Parathyroid adenoma (tissue), 2 donors: Measurements from ENCODE around the gene KRT6B.
"Not testable (repeated sequence)": the region's sequence is repeated elsewhere in the genome, so short reads cannot be mapped to it uniquely, and the experiment has no call there.

ENCODE experiments used
- H2AFZ ChIP-seq: fragments of 300-600 bp; sonication (generic); one replicate; pipeline ENCODE4 v1.7.0; 2017; ENCODE audit warnings: antibody characterized with exemption, mild to moderate bottlenecking
- H3K27ac ChIP-seq: fragments of 300-600 bp; sonication (generic); one replicate; pipeline ENCODE4 v1.7.0; 2017
- H3K27me3 ChIP-seq: fragments of 300-600 bp; sonication (generic); one replicate; pipeline ENCODE4 v1.7.0; 2017; ENCODE audit warnings: low read length; ENCODE audit not compliant: control insufficient read depth, insufficient read depth
- H3K36me3 ChIP-seq: fragments of 300-600 bp; sonication (generic); one replicate; pipeline ENCODE4 v1.7.0; 2017; ENCODE audit warnings: low read length; ENCODE audit not compliant: control insufficient read depth, insufficient read depth
- H3K4me1 ChIP-seq: fragments of 300-600 bp; sonication (generic); one replicate; pipeline ENCODE4 v1.7.0; 2017; ENCODE audit warnings: control low read depth
- H3K4me2 ChIP-seq: fragments of 300-600 bp; sonication (generic); one replicate; pipeline ENCODE4 v1.7.0; 2017; ENCODE audit warnings: low read length
- H3K4me3 ChIP-seq: fragments of 300-600 bp; sonication (generic); one replicate; pipeline ENCODE4 v1.7.0; 2017; ENCODE audit warnings: low read depth, low read length
- H3K79me2 ChIP-seq: fragments of 300-600 bp; sonication (generic); one replicate; pipeline ENCODE4 v1.7.0; 2017; ENCODE audit warnings: control low read depth
- H3K9ac ChIP-seq: fragments of 300-600 bp; sonication (generic); one replicate; pipeline ENCODE4 v1.7.0; 2017; ENCODE audit warnings: mild to moderate bottlenecking
- H3K9me3 ChIP-seq: fragments of 300-600 bp; sonication (generic); one replicate; pipeline ENCODE4 v1.7.0; 2017; ENCODE audit warnings: low read length; ENCODE audit not compliant: control insufficient read depth
- CTCF ChIP-seq: fragments of 300-600 bp; sonication (generic); IDR thresholded peaks from one replicate; pipeline ENCODE4 v1.7.0; 2017; ENCODE audit warnings: antibody characterized with exemption, mild to moderate bottlenecking
- donor health status: primary hyperparathyroidism.

KRT6B gene

GRCh38 chr12:52452101-52452500 lies at the start of gene KRT6B:
TSS of gene KRT6B (minus strand) at chr12:52452146. CDS start at chr12:52452078, 68 bp downstream.
- Histone ChIP-seq H3K4me1 (no peaks in the 10 kb centered on the region), H3K4me2 (no peak within 1 kb of the TSS), H3K36me3 (no peaks in the 10 kb centered on the region), H3K27ac (no peak within 1 kb of the TSS), H3K4me3 (no peak within 1 kb of the TSS), H3K9me3 (no peaks in the 10 kb centered on the region), H3K27me3 (no peaks in the 10 kb centered on the region), H3K79me2 (no peaks in the 10 kb centered on the region), H2AFZ (no peak within 1 kb of the TSS), H3K9ac (no peak within 1 kb of the TSS)
- no peak for TF ChIP-seq CTCF

- Histone ChIP-seq H3K27me3 (no peaks in the 10 kb centered on the region), H3K9me3 (no peaks in the 10 kb centered on the region), H3K79me2 (no peaks in the 10 kb centered on the region), H3K4me1 (no peaks in the 10 kb centered on the region), H3K36me3 (no peaks in the 10 kb centered on the region), H3K4me2 (no peak overlapping the region), H3K4me3 (no peak overlapping the region), H3K27ac (no peak overlapping the region), H2AFZ (no peak overlapping the region), H3K9ac (no peak overlapping the region)
- no peak for TF ChIP-seq CTCF
Observed at GRCh38 chr12:52501490-52501889, 49.5 kb upstream of the KRT6B start.

DNA sequence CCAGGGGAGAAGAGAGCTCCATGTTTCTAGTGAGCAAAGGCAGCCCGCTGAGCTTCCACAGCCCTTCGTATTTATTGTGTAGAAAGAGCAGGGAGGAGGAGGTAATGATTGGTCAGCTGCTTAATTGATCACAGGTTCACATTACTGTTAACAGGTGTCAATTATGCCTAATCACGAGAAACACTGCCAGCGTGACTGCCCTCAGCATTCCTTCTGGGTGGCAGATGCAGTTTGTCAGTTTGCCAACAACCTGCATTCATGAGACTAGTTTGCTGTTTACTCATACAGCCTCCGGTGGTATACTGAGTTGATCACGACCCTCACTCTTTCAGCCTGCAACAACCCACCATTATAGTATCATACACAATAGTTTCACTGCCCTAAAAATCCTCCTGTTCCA lies 48.6 kb upstream of the KRT6B start:
- not testable (repeated sequence) for H3K27ac ChIP-seq, H3K27me3 ChIP-seq, H3K4me3 ChIP-seq, H3K4me2 ChIP-seq, H3K9ac ChIP-seq, H3K4me1 ChIP-seq, H3K79me2 ChIP-seq, H3K36me3 ChIP-seq, H2AFZ ChIP-seq, H3K9me3 ChIP-seq

- peaks cover 7% of the 10 kb centered on the region for H3K4me1 ChIP-seq
- H3K27me3 ChIP-seq, result no peaks in the 10 kb centered on the region
- no peak overlapping the region for H3K9ac ChIP-seq
- no peak overlapping the region for H3K27ac ChIP-seq
- no peaks in the 10 kb centered on the region for H3K79me2 ChIP-seq
- no peak overlapping the region for H3K4me2 ChIP-seq
- no peak overlapping the region for H2AFZ ChIP-seq
- H3K9me3 ChIP-seq, result no peaks in the 10 kb centered on the region
- H3K4me3 ChIP-seq, result no peak overlapping the region
- H3K36me3 ChIP-seq, result no peaks in the 10 kb centered on the region
- TF ChIP-seq CTCF, result no peak
Observed at GRCh38 chr12:52499806-52500560, 48.0 kb upstream of the KRT6B start.

GRCh38 chr12:52498946-52499345 lies 47.0 kb upstream of the KRT6B start:
- no peak for TF ChIP-seq CTCF
- no peak overlapping the region for H3K4me3 ChIP-seq
- H3K36me3 ChIP-seq, result no peaks in the 10 kb centered on the region
- H3K9ac ChIP-seq, result no peak overlapping the region
- no peaks in the 10 kb centered on the region for H3K79me2 ChIP-seq
- H3K27ac ChIP-seq, result no peak overlapping the region
- H3K4me2 ChIP-seq, result no peak overlapping the region
- H2AFZ ChIP-seq, result no peak overlapping the region
- peaks cover 15% of the 10 kb centered on the region for H3K4me1 ChIP-seq
- no peaks in the 10 kb centered on the region for H3K27me3 ChIP-seq
- no peaks in the 10 kb centered on the region for H3K9me3 ChIP-seq
